Measurements from ENCODE around the gene KCTD14.

The KCTD14 gene

GRCh38 chr11:77981346-77981947, 41.6 kb downstream of the KCTD14 start:
- no peak overlapping the region for H3K9ac ChIP-seq
- no peak overlapping the region for H3K4me3 ChIP-seq (IDR thresholded peaks at IDR 0.05; ENCODE audit: insufficient read depth, low read depth, low read length)
- no peaks in the 10 kb centered on the region for H3K4me1 ChIP-seq (ENCODE audit: low read depth, poor library complexity, severe bottlenecking)
- no peaks in the 10 kb centered on the region for H4K20me1 ChIP-seq (ENCODE audit: insufficient read depth)
- H3K36me3 ChIP-seq (ENCODE audit: insufficient read depth) = peaks cover 9% of the 10 kb centered on the region; the same call in 1 of the 2 replicates
- no peak for TF ChIP-seq CTCF (conservative IDR thresholded peaks at IDR 0.05; ENCODE audit: low read depth, low read length)
- H2AFZ ChIP-seq (ENCODE audit: low read depth) = no peak overlapping the region
- H3K27me3 ChIP-seq (ENCODE audit: insufficient read depth, low read depth) = no peaks in the 10 kb centered on the region
- H3K4me2 ChIP-seq = no peak overlapping the region
- H3K27ac ChIP-seq = no peak overlapping the region
- H3K79me2 ChIP-seq (ENCODE audit: insufficient read depth, low read depth) = no peaks in the 10 kb centered on the region

GRCh38 chr11:77968337-77968736, 54.7 kb downstream of the KCTD14 start:
- no peak overlapping the region for H2AFZ ChIP-seq (ENCODE audit: low read depth)
- H3K4me3 ChIP-seq (IDR thresholded peaks at IDR 0.05; ENCODE audit: insufficient read depth, low read depth, low read length) = no peak overlapping the region
- H3K27me3 ChIP-seq (ENCODE audit: insufficient read depth, low read depth) = no peaks in the 10 kb centered on the region
- no peak overlapping the region for H3K27ac ChIP-seq
- no peak for TF ChIP-seq CTCF (conservative IDR thresholded peaks at IDR 0.05; ENCODE audit: low read depth, low read length)
- H4K20me1 ChIP-seq (ENCODE audit: insufficient read depth) = no peaks in the 10 kb centered on the region
- no peaks in the 10 kb centered on the region for H3K79me2 ChIP-seq (ENCODE audit: insufficient read depth, low read depth)
- no peaks in the 10 kb centered on the region for H3K4me1 ChIP-seq (ENCODE audit: low read depth, poor library complexity, severe bottlenecking)
- no peak overlapping the region for H3K4me2 ChIP-seq
- H3K9ac ChIP-seq = no peak overlapping the region
- no peaks in the 10 kb centered on the region for H3K36me3 ChIP-seq (ENCODE audit: insufficient read depth)

- H4K20me1 ChIP-seq (ENCODE audit: insufficient read depth) = no peaks in the 10 kb centered on the region
- H3K36me3 ChIP-seq (ENCODE audit: insufficient read depth) = no peaks in the 10 kb centered on the region
- no peaks in the 10 kb centered on the region for H3K4me1 ChIP-seq (ENCODE audit: low read depth, poor library complexity, severe bottlenecking)
- no peak overlapping the region for H3K4me2 ChIP-seq
- H3K9ac ChIP-seq = no peak overlapping the region
- H2AFZ ChIP-seq (ENCODE audit: low read depth) = no peak overlapping the region
- no peaks in the 10 kb centered on the region for H3K79me2 ChIP-seq (ENCODE audit: insufficient read depth, low read depth)
- H3K27ac ChIP-seq = no peak overlapping the region
- no peaks in the 10 kb centered on the region for H3K27me3 ChIP-seq (ENCODE audit: insufficient read depth, low read depth)
- no peak overlapping the region for H3K4me3 ChIP-seq (IDR thresholded peaks at IDR 0.05; ENCODE audit: insufficient read depth, low read depth, low read length)
- TF ChIP-seq CTCF (conservative IDR thresholded peaks at IDR 0.05; ENCODE audit: low read depth, low read length) = no peak
Observed at GRCh38 chr11:77967753-77968152, 55.3 kb downstream of the KCTD14 start.

- no peak for TF ChIP-seq CTCF (conservative IDR thresholded peaks at IDR 0.05; ENCODE audit: low read depth, low read length)
- H3K27me3 ChIP-seq (ENCODE audit: insufficient read depth, low read depth) = no peaks in the 10 kb centered on the region
- no peak overlapping the region for H2AFZ ChIP-seq (ENCODE audit: low read depth)
- H3K79me2 ChIP-seq (ENCODE audit: insufficient read depth, low read depth) = no peaks in the 10 kb centered on the region
- no peaks in the 10 kb centered on the region for H4K20me1 ChIP-seq (ENCODE audit: insufficient read depth)
- no peaks in the 10 kb centered on the region for H3K36me3 ChIP-seq (ENCODE audit: insufficient read depth)
- no peak overlapping the region for H3K4me3 ChIP-seq (IDR thresholded peaks at IDR 0.05; ENCODE audit: insufficient read depth, low read depth, low read length)
- H3K9ac ChIP-seq = no peak overlapping the region
- no peak overlapping the region for H3K27ac ChIP-seq
- H3K4me1 ChIP-seq (ENCODE audit: low read depth, poor library complexity, severe bottlenecking) = no peaks in the 10 kb centered on the region
- no peak overlapping the region for H3K4me2 ChIP-seq
Observed at GRCh38 chr11:77967121-77967520, 56.0 kb downstream of the KCTD14 start.

Data from KMS-11 (cell line).